Activated CD4-positive, alpha-beta T cell treated with anti-CD3 and anti-CD28 coated beads, Interleukin-2, amount 50 U/mL, for 48 hours (primary cell): ENCODE data around the gene FOXG1.

ENCODE experiments used
- DNase-seq, 2 experiments: peaks; one replicate each; pipeline ENCODE4 v3.0.0-alpha.2; 2020

The FOXG1 gene

GRCh38 chr14:28777471-28778137 is 11.0 kb downstream of the FOXG1 start:
- DNase-seq = no peak

DNA sequence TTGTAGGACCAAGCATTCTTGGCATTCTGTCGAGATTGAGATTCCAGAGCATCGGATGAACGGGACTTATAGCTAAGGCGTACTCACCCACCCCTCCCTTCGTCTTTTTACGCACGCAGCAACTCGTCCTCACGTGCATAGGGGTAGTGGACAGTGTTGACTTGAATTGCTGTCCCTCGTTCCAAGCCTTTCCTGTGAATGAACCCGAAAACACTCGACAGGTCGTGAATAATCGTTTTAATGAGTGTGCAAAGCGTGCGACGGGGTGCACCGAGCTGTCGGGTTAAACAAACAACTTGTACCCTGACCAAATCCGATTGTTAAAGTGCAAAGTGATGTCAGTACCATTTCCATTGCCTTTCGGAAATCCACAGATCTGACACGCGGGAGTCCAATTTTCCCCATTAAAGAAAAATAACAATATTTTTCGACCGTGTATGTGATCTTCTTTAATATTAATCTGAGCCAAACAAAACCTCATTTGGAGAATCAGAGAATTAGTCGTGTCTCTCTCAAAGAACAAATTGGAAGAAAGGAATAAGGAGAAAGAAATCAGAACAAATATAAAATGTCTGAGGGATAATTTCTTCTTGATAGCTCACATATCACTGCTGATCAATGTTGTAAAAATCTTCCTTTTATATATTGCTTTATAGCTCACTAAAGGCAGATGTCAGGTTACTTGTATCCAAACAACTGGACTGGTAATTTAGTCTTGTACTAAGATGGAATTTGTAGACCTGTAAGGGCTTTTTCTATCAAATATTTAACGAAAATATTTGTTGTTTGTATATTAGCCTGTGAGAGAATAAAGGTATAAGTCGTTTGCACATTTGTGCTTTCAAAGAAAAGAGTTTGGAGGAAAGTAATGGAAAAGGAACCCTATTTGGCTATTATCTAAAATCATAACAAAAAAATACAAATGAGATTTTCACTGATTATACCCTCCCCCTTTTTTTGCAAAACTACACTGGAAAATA is 11.8 kb downstream of the FOXG1 start:
- DNase-seq = no peak

GRCh38 chr14:28779456-28779855 is 12.9 kb downstream of the FOXG1 start:
- no peak for DNase-seq

GRCh38 chr14:28780843-28781820 is 14.5 kb downstream of the FOXG1 start:
- DNase-seq = no peak

DNA sequence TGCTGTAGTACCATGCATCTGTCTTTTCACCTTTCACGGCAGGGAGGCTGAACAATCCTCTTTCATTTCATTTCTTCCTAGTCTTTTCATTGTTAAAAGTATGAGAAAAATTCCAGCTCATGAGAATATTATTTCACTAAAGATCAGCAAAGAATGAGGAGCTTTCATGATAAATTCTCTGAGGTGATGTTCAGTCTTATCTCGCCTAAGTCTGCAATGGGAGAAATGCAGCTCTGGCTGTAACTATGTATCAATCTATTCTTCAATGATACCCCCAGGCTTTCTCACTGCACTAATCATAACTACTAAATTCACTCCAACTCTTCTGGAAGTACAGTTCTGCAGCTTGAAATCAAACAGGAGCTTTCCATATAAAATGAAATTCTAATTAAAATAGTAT is 15.7 kb downstream of the FOXG1 start:
- DNase-seq = no peak

- no peak for DNase-seq
Observed at GRCh38 chr14:28783664-28784063, 17.1 kb downstream of the FOXG1 start.

GRCh38 chr14:28784096-28785048 is 17.8 kb downstream of the FOXG1 start:
- DNase-seq = no peak

DNA sequence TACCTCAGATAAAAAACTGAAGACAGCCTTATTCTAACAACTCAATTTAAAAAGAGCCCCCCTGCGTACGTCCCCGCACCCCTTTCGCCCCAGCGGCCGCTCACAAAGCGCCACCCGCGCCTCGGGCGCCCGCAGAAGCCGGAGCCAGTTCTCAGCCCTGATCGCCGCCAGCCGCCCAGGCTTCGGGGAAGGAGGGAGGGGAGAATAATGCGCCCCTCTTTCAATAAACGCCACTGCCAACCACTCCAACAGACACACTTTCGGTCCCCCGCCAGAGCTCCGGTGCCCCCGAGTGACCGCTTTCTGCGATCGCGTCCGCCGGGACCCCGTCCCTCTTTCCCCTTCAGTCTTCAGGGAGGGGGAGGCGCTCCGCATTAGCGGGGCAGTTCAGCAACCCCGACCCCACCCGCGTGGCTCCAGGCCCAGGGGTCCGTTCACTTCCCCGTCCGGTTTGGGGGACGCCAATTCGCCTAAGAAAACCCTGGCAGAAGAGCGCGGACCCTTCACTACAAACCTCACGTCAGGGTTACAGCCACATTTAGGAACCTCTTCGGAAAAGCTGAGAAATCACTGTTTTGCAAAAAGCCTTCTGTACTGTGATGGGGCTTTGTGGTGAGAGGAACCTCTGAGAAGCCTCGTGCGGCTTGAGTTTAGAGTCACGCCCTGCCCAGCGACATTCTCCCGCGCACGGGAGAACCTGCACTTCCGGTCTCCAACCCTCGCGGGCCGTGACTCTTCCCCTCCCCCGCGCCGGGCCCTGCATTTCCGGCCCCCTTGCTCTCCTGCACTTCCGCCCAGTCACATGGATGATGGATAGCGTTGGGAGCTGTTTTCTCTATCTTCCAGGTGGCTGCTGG is 18.7 kb downstream of the FOXG1 start:
- DNase-seq = no peak

- no peak for DNase-seq
Observed at GRCh38 chr14:28807518-28807917, 40.9 kb downstream of the FOXG1 start.

DNA sequence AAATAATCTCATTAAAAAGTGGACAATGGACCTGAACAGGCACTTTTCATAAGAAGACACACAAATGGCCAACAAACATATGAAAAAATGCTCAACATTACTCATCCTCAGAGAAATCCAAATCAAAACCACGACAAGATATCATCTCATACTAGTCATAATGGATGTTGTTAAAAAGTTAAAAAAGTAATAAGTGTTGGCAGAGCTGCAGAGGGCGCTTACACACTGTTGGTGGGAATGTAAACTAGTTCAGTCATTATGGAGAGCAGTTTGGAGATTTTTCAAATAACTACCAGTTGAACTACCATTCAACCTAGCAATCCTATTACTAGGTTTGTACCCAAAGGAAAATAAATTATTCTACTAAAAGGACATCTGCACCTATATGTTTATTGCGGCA is 47.2 kb downstream of the FOXG1 start:
- DNase-seq = no peak
